Astrocyte (in vitro differentiated cells and primary cell): ENCODE measurements around the gene PCDHA7. TPM values are rescaled to one million over a fixed set of nuclear protein-coding genes. Genes with fewer than 3 reads are reported as not detected.

Experiments
- DNase-seq: peaks from one replicate; pipeline ENCODE4 v3.0.0-alpha.2; 2010; ENCODE audit warnings: low read depth
- FAIRE-seq: peaks from 2 replicates; lab custom pipeline; 2011; peaks lifted over from hg19 to GRCh38; lab: Jason Lieb, UNC
- H2AFZ ChIP-seq: 2 replicates; pipeline ENCODE4 v1.6.0; 2012; ENCODE audit warnings: low read depth, low read length, inconsistent platforms
- H3K27ac ChIP-seq: 2 replicates; pipeline ENCODE4 v1.5.1; 2011; ENCODE audit warnings: low read depth, low read length, inconsistent platforms
- H3K27me3 ChIP-seq: 2 replicates; pipeline ENCODE4 v1.6.0; 2011; ENCODE audit warnings: low read length, inconsistent platforms; ENCODE audit not compliant: insufficient read depth
- H3K36me3 ChIP-seq: 2 replicates; pipeline ENCODE4 v1.5.1; 2011; ENCODE audit warnings: low read length, inconsistent platforms; ENCODE audit not compliant: insufficient read depth
- H3K4me1 ChIP-seq: 2 replicates; pipeline ENCODE4 v1.5.1; 2011; ENCODE audit warnings: low read length, inconsistent platforms; ENCODE audit not compliant: insufficient read depth
- H3K4me2 ChIP-seq: 2 replicates; pipeline ENCODE4 v1.6.0; 2012; ENCODE audit warnings: low read length, inconsistent platforms
- H3K4me3 ChIP-seq: 2 replicates; pipeline ENCODE4 v1.5.1; 2011; ENCODE audit warnings: low read depth, mild to moderate bottlenecking, low read length, inconsistent platforms; ENCODE audit not compliant: insufficient read depth
- H3K79me2 ChIP-seq: 2 replicates; pipeline ENCODE4 v1.6.0; 2012; ENCODE audit warnings: mild to moderate bottlenecking, low read length, inconsistent platforms; ENCODE audit not compliant: insufficient read depth
- H3K9ac ChIP-seq: 2 replicates; pipeline ENCODE4 v1.6.0; 2012; ENCODE audit warnings: mild to moderate bottlenecking, low read length, inconsistent platforms
- H3K9me3 ChIP-seq: 2 replicates; pipeline ENCODE4 v1.5.1; 2012; ENCODE audit warnings: low read depth, mild to moderate bottlenecking, low read length, inconsistent platforms; ENCODE audit not compliant: insufficient read depth
- H4K20me1 ChIP-seq: 2 replicates; pipeline ENCODE4 v1.6.0; 2012; ENCODE audit warnings: low read length, inconsistent platforms; ENCODE audit not compliant: insufficient read depth
- H3K27ac Mint-ChIP-seq: one replicate; pipeline ENCODE4 v1.8.0; 2021; ENCODE audit warnings: mild to moderate bottlenecking, mixed read lengths; ENCODE audit not compliant: unreplicated experiment
- H3K27me3 Mint-ChIP-seq: one replicate; pipeline ENCODE4 v1.8.0; 2021; ENCODE audit warnings: low read depth, mixed read lengths; ENCODE audit not compliant: unreplicated experiment
- H3K36me3 Mint-ChIP-seq: one replicate; pipeline ENCODE4 v1.8.0; 2021; ENCODE audit warnings: low read depth, mixed read lengths; ENCODE audit not compliant: unreplicated experiment
- H3K4me1 Mint-ChIP-seq: one replicate; pipeline ENCODE4 v1.8.0; 2021; ENCODE audit warnings: low read depth, mixed read lengths; ENCODE audit not compliant: unreplicated experiment
- H3K4me3 Mint-ChIP-seq: one replicate; pipeline ENCODE4 v1.8.0; 2021; ENCODE audit warnings: mild to moderate bottlenecking, moderate library complexity, mixed read lengths; ENCODE audit not compliant: unreplicated experiment
- H3K9me3 Mint-ChIP-seq: one replicate; pipeline ENCODE4 v1.8.0; 2021; ENCODE audit warnings: mild to moderate bottlenecking, mixed read lengths; ENCODE audit not compliant: unreplicated experiment
- EZH2 ChIP-seq: IDR thresholded peaks from 2 replicates; pipeline ENCODE4 v1.6.1; 2012; ENCODE audit warnings: mild to moderate bottlenecking, low read length, inconsistent platforms; ENCODE audit not compliant: insufficient read depth
- total RNA-seq: library from RNA; stranded (reverse); gene quantifications from 2 replicates; pipeline ENCODE4 v1.2.1, GENCODE V29; 2021
- TF ChIP-seq, protein P1 (sequence below): IDR thresholded peaks from 2 replicates; pipeline ENCODE4 v1.5.1; 2011; ENCODE audit warnings: low read depth, mild to moderate bottlenecking, inconsistent platforms, low read length, moderate library complexity; ENCODE audit not compliant: insufficient read depth

Gene PCDHA7
- total RNA-seq, 1 donor from 2014 or later, result 2.6 TPM

DNA sequence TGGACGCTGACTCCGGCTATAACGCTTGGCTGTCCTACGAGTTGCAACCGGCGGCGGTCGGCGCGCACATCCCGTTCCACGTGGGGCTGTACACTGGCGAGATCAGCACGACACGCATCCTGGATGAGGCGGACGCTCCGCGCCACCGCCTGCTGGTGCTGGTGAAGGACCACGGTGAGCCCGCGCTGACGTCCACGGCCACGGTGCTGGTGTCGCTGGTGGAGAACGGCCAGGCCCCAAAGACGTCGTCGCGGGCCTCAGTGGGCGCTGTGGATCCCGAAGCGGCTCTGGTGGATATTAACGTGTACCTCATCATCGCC, 43.2 kb downstream of the PCDHA7 start:
- H2AFZ ChIP-seq, result no peak overlapping the region
- no peak overlapping the region for H3K4me2 ChIP-seq
- Mint-ChIP-seq H3K9me3 (peaks cover 3% of the 10 kb centered on the region), H3K27ac (no peak overlapping the region), H3K27me3 (no peaks in the 10 kb centered on the region), H3K4me1 (peaks cover 6% of the 10 kb centered on the region), H3K4me3 (no peak overlapping the region), H3K36me3 (peaks cover 17% of the 10 kb centered on the region)
- H3K27me3 ChIP-seq, result no peaks in the 10 kb centered on the region
- H3K36me3 ChIP-seq, result no peaks in the 10 kb centered on the region
- H4K20me1 ChIP-seq, result no peaks in the 10 kb centered on the region
- no peaks in the 10 kb centered on the region for H3K79me2 ChIP-seq
- peaks cover 15% of the 10 kb centered on the region for H3K9me3 ChIP-seq
- H3K27ac ChIP-seq, result no peak overlapping the region
- no peak overlapping the region for H3K4me3 ChIP-seq
- DNase-seq (no peak), FAIRE-seq (no peak)
- TF ChIP-seq, protein P1, sequence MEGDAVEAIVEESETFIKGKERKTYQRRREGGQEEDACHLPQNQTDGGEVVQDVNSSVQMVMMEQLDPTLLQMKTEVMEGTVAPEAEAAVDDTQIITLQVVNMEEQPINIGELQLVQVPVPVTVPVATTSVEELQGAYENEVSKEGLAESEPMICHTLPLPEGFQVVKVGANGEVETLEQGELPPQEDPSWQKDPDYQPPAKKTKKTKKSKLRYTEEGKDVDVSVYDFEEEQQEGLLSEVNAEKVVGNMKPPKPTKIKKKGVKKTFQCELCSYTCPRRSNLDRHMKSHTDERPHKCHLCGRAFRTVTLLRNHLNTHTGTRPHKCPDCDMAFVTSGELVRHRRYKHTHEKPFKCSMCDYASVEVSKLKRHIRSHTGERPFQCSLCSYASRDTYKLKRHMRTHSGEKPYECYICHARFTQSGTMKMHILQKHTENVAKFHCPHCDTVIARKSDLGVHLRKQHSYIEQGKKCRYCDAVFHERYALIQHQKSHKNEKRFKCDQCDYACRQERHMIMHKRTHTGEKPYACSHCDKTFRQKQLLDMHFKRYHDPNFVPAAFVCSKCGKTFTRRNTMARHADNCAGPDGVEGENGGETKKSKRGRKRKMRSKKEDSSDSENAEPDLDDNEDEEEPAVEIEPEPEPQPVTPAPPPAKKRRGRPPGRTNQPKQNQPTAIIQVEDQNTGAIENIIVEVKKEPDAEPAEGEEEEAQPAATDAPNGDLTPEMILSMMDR, result no peak
- no peak for TF ChIP-seq EZH2
- H3K9ac ChIP-seq, result no peak overlapping the region
- H3K4me1 ChIP-seq, result no peaks in the 10 kb centered on the region

DNA sequence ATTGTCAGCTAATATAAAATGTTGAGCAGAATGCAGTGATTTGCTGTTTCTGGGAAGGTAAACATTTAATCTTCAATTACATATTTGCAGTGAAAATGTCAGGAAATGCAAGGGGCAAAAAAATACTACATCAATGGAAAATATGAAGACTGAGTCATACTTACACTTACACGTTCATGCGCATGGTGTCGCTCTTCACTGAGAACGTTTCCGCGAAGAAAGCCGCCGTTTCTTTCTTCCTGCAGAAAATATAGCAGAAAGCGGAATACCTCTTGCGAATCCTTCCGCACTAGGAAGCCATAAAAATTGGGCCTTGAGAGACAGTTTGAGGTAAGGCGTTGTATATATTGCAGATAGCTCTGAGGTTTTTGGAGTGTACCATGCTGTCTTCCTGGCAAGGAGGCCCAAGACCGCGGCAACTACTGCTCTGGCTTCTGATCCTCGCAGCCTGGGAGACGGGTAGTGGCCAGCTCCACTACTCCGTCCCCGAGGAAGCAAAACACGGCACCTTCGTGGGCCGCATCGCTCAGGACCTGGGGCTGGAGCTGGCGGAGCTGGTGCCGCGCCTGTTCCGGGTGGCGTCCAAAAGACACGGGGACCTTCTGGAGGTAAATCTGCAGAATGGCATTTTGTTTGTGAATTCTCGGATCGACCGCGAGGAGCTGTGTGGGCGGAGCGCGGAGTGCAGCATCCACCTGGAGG, 48.0 kb downstream of the PCDHA7 start, which contains the start of gene PCDHA13:
PCDHA13 (plus strand) TSS at position 236 of the 702 bp plus-strand sequence; CDS start at position 381, 145 bp downstream.
- Histone ChIP-seq H4K20me1 (no peaks in the 10 kb centered on the region), H3K4me1 (no peaks in the 10 kb centered on the region), H3K9ac (no peak within 1 kb of the TSS), H3K4me2 (no peak within 1 kb of the TSS), H3K4me3 (no peak within 1 kb of the TSS), H2AFZ (no peak within 1 kb of the TSS), H3K27me3 (no peaks in the 10 kb centered on the region), H3K9me3 (peaks cover 15% of the 10 kb centered on the region), H3K79me2 (no peaks in the 10 kb centered on the region), H3K27ac (no peak within 1 kb of the TSS), H3K36me3 (no peaks in the 10 kb centered on the region)
- Mint-ChIP-seq H3K36me3 (peaks cover 18% of the 10 kb centered on the region), H3K9me3 (peaks cover 6% of the 10 kb centered on the region), H3K4me1 (no peaks in the 10 kb centered on the region), H3K27me3 (no peaks in the 10 kb centered on the region), H3K27ac (no peak within 1 kb of the TSS), H3K4me3 (peak within 1 kb of the TSS; percentile 80)
- no peak for DNase-seq
- FAIRE-seq, result no peak
- no peak for TF ChIP-seq EZH2
- TF ChIP-seq, protein P1, result no peak

DNA sequence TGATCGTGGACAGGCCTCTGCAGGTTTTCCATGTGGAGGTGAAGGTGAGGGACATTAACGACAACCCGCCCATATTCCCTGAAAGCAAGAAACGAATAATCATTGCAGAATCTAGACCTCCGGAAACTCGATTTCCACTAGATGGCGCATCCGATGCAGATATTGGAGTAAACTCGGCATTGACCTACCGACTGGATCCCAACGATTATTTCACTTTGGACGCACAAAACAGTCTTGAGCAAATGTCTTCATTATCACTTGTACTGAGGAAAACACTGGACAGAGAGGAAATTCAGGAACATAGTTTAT, 48.5 kb downstream of the PCDHA7 start:
- TF ChIP-seq EZH2, result no peak
- TF ChIP-seq, protein P1, result peak; percentile 3
- no peaks in the 10 kb centered on the region for H3K36me3 ChIP-seq
- no peak overlapping the region for H3K4me2 ChIP-seq
- H3K79me2 ChIP-seq, result no peaks in the 10 kb centered on the region
- Mint-ChIP-seq H3K36me3 (peaks cover 18% of the 10 kb centered on the region), H3K9me3 (peaks cover 6% of the 10 kb centered on the region), H3K27me3 (no peaks in the 10 kb centered on the region), H3K4me1 (no peaks in the 10 kb centered on the region), H3K27ac (no peak overlapping the region), H3K4me3 (peak overlapping the region; percentile 80)
- H3K9ac ChIP-seq, result no peak overlapping the region
- H4K20me1 ChIP-seq, result no peaks in the 10 kb centered on the region
- FAIRE-seq (no peak), DNase-seq (no peak)
- H3K27ac ChIP-seq, result no peak overlapping the region
- H3K4me1 ChIP-seq, result no peaks in the 10 kb centered on the region
- peaks cover 11% of the 10 kb centered on the region for H3K9me3 ChIP-seq
- no peak overlapping the region for H2AFZ ChIP-seq
- no peak overlapping the region for H3K4me3 ChIP-seq
- no peaks in the 10 kb centered on the region for H3K27me3 ChIP-seq
